Mononuclear cell (primary cell): Measurements from ENCODE around the gene PTPRN2. TPM values are rescaled to one million over a fixed set of nuclear protein-coding genes. Genes with fewer than 3 reads are reported as not detected.

ENCODE experiments used
- H3K27me3 ChIP-seq: 2 replicates; pipeline ENCODE4 v1.6.0; 2011; ENCODE audit warnings: low read length, control low read depth; ENCODE audit not compliant: insufficient read depth
- H3K4me1 ChIP-seq: 2 replicates; pipeline ENCODE4 v1.5.1; 2011; ENCODE audit warnings: mild to moderate bottlenecking, low read length, control low read depth; ENCODE audit not compliant: insufficient read depth
- H3K4me3 ChIP-seq: 2 replicates; pipeline ENCODE4 v1.5.1; 2011; ENCODE audit warnings: mild to moderate bottlenecking, low read length, moderate library complexity
- H3K9me3 ChIP-seq: 2 replicates; pipeline ENCODE4 v1.5.1; 2011; ENCODE audit warnings: low read depth, mild to moderate bottlenecking, control low read depth, low read length
- total RNA-seq: library from RNA; depleted of rRNA; stranded (reverse); fragments of >200 nt; gene quantifications from one replicate; pipeline ENCODE4 v1.2.3, GENCODE V29; 2012

The PTPRN2 gene
- total RNA-seq, 1 donor = 0.31 TPM

- Histone ChIP-seq H3K4me1 (no peaks in the 10 kb centered on the region), H3K27me3 (no peaks in the 10 kb centered on the region), H3K9me3 (no peaks in the 10 kb centered on the region), H3K4me3 (no peak overlapping the region)
Measured at GRCh38 chr7:157654350-157654749, 933.3 kb downstream of the PTPRN2 start.

DNA sequence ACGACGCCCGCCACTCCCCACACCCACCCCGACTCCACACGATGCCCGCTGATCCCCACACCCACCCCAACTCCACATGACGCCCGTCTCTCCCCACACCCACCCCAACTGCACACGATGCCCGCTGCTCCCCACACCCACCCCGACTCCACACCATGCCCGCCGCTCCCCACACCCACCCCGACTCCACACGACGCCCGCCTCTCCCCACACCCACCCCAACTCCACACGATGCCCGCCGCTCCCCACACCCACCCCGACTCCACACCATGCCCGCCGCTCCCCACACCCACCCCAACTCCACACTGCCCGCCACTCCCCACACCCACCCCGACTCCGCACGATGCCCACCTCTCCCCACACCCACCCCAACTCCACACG lies 933.8 kb downstream of the PTPRN2 start:
- H3K4me3 ChIP-seq = no peak overlapping the region
- no peaks in the 10 kb centered on the region for H3K4me1 ChIP-seq
- no peaks in the 10 kb centered on the region for H3K9me3 ChIP-seq
- H3K27me3 ChIP-seq = no peaks in the 10 kb centered on the region

GRCh38 chr7:157652954-157653826 lies 934.4 kb downstream of the PTPRN2 start:
- H3K4me3 ChIP-seq = no peak overlapping the region
- H3K9me3 ChIP-seq = no peaks in the 10 kb centered on the region
- H3K27me3 ChIP-seq = no peaks in the 10 kb centered on the region
- no peaks in the 10 kb centered on the region for H3K4me1 ChIP-seq

DNA sequence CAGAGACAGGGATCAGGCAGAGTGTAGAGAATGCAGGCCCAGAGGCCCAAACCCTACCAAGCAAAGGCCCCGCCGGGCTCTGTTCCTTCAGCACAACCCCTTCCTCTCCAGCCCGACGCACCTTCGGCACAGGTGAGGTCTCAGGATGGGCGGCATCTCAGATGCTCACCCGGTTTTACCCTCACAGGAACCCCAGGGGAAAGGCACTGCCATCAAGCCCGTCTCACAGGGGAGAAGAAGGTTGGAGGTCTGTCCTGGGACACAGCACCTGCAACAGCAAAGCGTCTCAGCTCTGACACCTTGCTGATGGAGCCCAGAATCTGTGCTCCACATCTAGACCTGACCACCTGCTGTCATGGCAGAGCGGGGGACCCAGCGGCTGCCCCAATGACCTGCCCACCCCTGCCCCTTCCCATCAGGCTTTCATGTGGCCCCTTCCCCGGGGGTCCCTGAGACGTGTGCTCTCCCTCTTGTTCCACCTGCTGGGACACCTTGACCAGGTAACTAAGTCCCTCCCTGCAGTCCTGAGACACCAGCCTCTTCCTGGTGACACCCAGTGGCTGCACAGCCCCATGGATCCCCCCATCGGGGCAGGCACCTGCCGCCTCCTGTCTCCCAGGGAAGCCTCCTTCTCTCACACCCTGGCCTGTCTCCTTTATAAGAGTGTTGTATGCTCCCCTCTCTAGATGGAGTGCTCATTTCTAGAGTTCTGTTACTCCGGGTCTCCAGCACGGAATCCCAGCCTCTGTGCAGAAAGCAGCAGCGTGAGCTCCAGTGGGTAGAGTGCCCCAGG lies 935.3 kb downstream of the PTPRN2 start:
- H3K27me3 ChIP-seq = no peaks in the 10 kb centered on the region

GRCh38 chr7:157651366-157652160 lies 936.1 kb downstream of the PTPRN2 start:
- no peaks in the 10 kb centered on the region for H3K9me3 ChIP-seq
- H3K4me1 ChIP-seq = no peaks in the 10 kb centered on the region
- no peaks in the 10 kb centered on the region for H3K27me3 ChIP-seq
- no peak overlapping the region for H3K4me3 ChIP-seq

More for the DNA sequence above, 935.3 kb downstream of the PTPRN2 start:
- Histone ChIP-seq H3K4me1 (no peaks in the 10 kb centered on the region), H3K9me3 (no peaks in the 10 kb centered on the region), H3K4me3 (no peak overlapping the region)

DNA sequence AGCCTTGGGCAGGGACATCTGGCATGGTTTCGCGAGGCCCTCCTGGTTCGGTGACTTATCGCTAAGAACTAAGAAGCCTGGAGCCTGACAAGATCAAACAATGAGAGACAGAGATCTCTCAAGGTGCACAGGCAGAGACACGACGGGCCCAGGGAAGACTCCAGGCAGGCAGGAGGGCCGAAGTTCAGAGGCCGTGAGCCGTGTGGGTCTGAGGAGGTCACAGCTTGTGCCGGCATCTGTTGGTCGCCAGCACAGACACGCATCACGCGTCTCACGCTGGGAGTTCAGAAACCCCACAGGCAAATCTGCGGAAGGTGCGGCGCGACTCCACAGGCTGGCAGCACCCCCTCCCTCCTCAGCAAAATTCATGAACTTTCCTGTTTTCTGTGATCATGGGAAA lies 936.8 kb downstream of the PTPRN2 start:
- no peaks in the 10 kb centered on the region for H3K27me3 ChIP-seq
- no peaks in the 10 kb centered on the region for H3K9me3 ChIP-seq
- no peaks in the 10 kb centered on the region for H3K4me1 ChIP-seq
- H3K4me3 ChIP-seq = no peak overlapping the region

- no peak overlapping the region for H3K4me3 ChIP-seq
- no peaks in the 10 kb centered on the region for H3K4me1 ChIP-seq
- H3K27me3 ChIP-seq = no peaks in the 10 kb centered on the region
- H3K9me3 ChIP-seq = no peaks in the 10 kb centered on the region
Measured at GRCh38 chr7:157650131-157650631, 937.4 kb downstream of the PTPRN2 start.

DNA sequence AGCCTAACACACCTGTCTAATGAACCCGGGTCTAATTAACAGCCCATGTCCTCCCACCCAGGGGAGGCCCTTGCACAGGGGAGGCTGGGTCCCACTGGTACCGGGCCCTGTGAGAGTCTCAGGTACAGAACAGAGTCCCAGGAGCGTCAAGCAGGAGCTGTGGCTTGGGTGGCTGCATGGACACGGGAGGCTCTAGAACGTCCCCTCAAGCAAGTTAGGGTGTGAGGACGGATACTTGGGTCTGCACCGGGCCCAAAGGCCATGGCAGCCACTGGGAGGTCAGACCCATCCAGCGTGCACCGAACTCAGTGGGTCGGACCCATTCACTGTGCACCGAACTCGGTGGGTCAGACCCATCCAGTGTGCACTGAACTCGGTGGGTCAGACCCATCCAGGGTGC lies 941.1 kb downstream of the PTPRN2 start:
- H3K4me1 ChIP-seq = no peaks in the 10 kb centered on the region
- no peaks in the 10 kb centered on the region for H3K27me3 ChIP-seq
- no peak overlapping the region for H3K4me3 ChIP-seq
- no peaks in the 10 kb centered on the region for H3K9me3 ChIP-seq

DNA sequence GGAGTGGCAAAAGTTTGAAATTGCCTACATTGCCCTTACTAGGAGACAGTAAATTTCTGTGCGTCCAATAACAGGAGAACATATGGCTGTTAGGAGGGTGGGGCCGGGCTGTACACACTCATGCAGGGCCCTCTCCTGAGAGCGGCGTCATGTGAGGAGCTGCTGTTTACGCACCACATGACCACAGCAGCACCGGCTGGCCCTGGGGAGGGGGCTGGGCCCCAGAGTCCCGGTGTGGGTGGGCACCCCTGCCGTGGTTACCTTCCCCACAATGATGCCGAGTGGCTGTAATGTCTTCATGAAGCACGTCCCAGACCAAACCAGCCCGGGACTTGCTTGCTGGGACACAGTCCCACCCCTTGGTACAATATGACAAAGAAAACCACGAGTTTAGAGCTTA lies 942.1 kb downstream of the PTPRN2 start:
- Histone ChIP-seq H3K4me1 (no peaks in the 10 kb centered on the region), H3K9me3 (no peaks in the 10 kb centered on the region), H3K4me3 (no peak overlapping the region), H3K27me3 (no peaks in the 10 kb centered on the region)

- Histone ChIP-seq H3K27me3 (no peaks in the 10 kb centered on the region), H3K4me3 (no peak overlapping the region), H3K9me3 (no peaks in the 10 kb centered on the region), H3K4me1 (no peaks in the 10 kb centered on the region)
Measured at GRCh38 chr7:157644946-157645345, 942.7 kb downstream of the PTPRN2 start.

- H3K27me3 ChIP-seq = no peaks in the 10 kb centered on the region
- no peak overlapping the region for H3K4me3 ChIP-seq
Measured at GRCh38 chr7:157643525-157643970, 944.1 kb downstream of the PTPRN2 start.

GRCh38 chr7:157641866-157642265 lies 945.8 kb downstream of the PTPRN2 start:
- Histone ChIP-seq H3K9me3 (no peaks in the 10 kb centered on the region), H3K4me3 (no peak overlapping the region), H3K27me3 (no peaks in the 10 kb centered on the region), H3K4me1 (no peaks in the 10 kb centered on the region)

More at GRCh38 chr7:157643525-157643970, 944.1 kb downstream of the PTPRN2 start:
- Histone ChIP-seq H3K4me1 (no peaks in the 10 kb centered on the region), H3K9me3 (no peaks in the 10 kb centered on the region)

- Histone ChIP-seq H3K27me3 (peaks cover 7% of the 10 kb centered on the region), H3K4me3 (no peak overlapping the region)
Measured at GRCh38 chr7:157640144-157640543, 947.5 kb downstream of the PTPRN2 start.

GRCh38 chr7:157638563-157638962 lies 949.1 kb downstream of the PTPRN2 start:
- Histone ChIP-seq H3K9me3 (no peaks in the 10 kb centered on the region), H3K4me1 (no peaks in the 10 kb centered on the region), H3K4me3 (no peak overlapping the region), H3K27me3 (peaks cover 7% of the 10 kb centered on the region)

More at GRCh38 chr7:157640144-157640543, 947.5 kb downstream of the PTPRN2 start:
- Histone ChIP-seq H3K9me3 (no peaks in the 10 kb centered on the region), H3K4me1 (no peaks in the 10 kb centered on the region)
